A549 (cell line): ENCODE measurements around the gene PPL. TPM values are rescaled to one million over a fixed set of nuclear protein-coding genes. Genes with fewer than 3 reads are reported as not detected.

Experiments
- ATOH8 ChIP-seq: fragments of 250-450 bp; sonication (Bioruptor Pico); IDR thresholded peaks from 2 replicates; pipeline ENCODE4 v1.5.0; 2020; ENCODE audit warnings: low read depth, mild to moderate bottlenecking, moderate library complexity
- BCL3 ChIP-seq: fragments of >200 bp; sonication (Bioruptor Twin); formaldehyde crosslinking; IDR thresholded peaks from 3 replicates; pipeline ENCODE4 v1.6.1; 2016
- CHD4 ChIP-seq: fragments of 200-600 bp; sonication (generic); IDR thresholded peaks from 2 replicates; pipeline ENCODE4 v1.6.1; 2016; ENCODE audit warnings: antibody characterized with exemption, mild to moderate bottlenecking, borderline replicate concordance
- EHF ChIP-seq: fragments of 250-450 bp; sonication (Bioruptor Pico); IDR thresholded peaks from 2 replicates; pipeline ENCODE4 v1.5.0; 2020; ENCODE audit warnings: mild to moderate bottlenecking
- EHMT2 ChIP-seq: fragments of 200-600 bp; sonication (generic); IDR thresholded peaks from 2 replicates; pipeline ENCODE4 v1.6.1; 2016; ENCODE audit warnings: antibody characterized with exemption, low read depth, mild to moderate bottlenecking, moderate library complexity
- EP300 ChIP-seq, 2 experiments: fragments of >200 bp; sonication (Bioruptor Twin); formaldehyde crosslinking; IDR thresholded peaks; 2 replicates in 1 of 2; 3 replicates in 1 of 2; pipeline ENCODE4 v1.6.1; 2016 to 2017
- FOSB ChIP-seq: fragments of 250-450 bp; sonication (Bioruptor Pico); IDR thresholded peaks from 2 replicates; pipeline ENCODE4 v1.5.0; 2020; ENCODE audit warnings: mild to moderate bottlenecking, moderate library complexity
- FOSL2 ChIP-seq, 2 experiments: fragments of 450-650 bp in 1 of 2; fragments of >200 bp in 1 of 2; sonication (Bioruptor Twin) in 1 of 2; formaldehyde crosslinking; IDR thresholded peaks; 2 replicates each; pipeline versions ENCODE4 v1.5.0 to v1.6.1; 2016 to 2020; ENCODE audit warnings: mild to moderate bottlenecking in 1 of 2, moderate library complexity in 1 of 2
- GATA3 ChIP-seq: IDR thresholded peaks from 2 replicates; pipeline ENCODE4 v1.6.1; 2012; ENCODE audit warnings: borderline replicate concordance
- HOXA7 ChIP-seq: fragments of 250-450 bp; sonication (Bioruptor Pico); IDR thresholded peaks from 2 replicates; pipeline ENCODE4 v1.5.0; 2020; ENCODE audit warnings: mild to moderate bottlenecking, moderate library complexity
- HOXB5 ChIP-seq: fragments of 250-450 bp; sonication (Bioruptor Pico); IDR thresholded peaks from 2 replicates; pipeline ENCODE4 v1.5.0; 2020; ENCODE audit warnings: mild to moderate bottlenecking, moderate library complexity
- KDM1A ChIP-seq: fragments of 200-600 bp; sonication (generic); IDR thresholded peaks from 2 replicates; pipeline ENCODE4 v1.6.1; 2016; ENCODE audit warnings: low read depth, mild to moderate bottlenecking
- MAFK ChIP-seq: fragments of 450-650 bp; IDR thresholded peaks from 2 replicates; pipeline ENCODE4 v1.6.1; 2014; ENCODE audit not compliant: partially characterized antibody
- MAX ChIP-seq: IDR thresholded peaks from 2 replicates; pipeline ENCODE4 v1.6.1; 2012
- MAZ ChIP-seq: fragments of 150-350 bp; IDR thresholded peaks from 2 replicates; pipeline ENCODE4 v1.6.1; 2014; ENCODE audit warnings: antibody characterized with exemption, low read depth, low read length, borderline replicate concordance
- NFE2L2 ChIP-seq: fragments of 150-350 bp; conservative IDR thresholded peaks from 2 replicates; pipeline ENCODE4 v1.6.1; 2014; ENCODE audit warnings: low read length
- NPAS2 ChIP-seq: fragments of 250-450 bp; sonication (Bioruptor Pico); IDR thresholded peaks from 2 replicates; pipeline ENCODE4 v1.8.0; 2022; ENCODE audit warnings: mild to moderate bottlenecking, moderate library complexity, borderline replicate concordance
- NR3C1 ChIP-seq: fragments of >200 bp; sonication (Bioruptor Twin); formaldehyde crosslinking; IDR thresholded peaks from 3 replicates; pipeline ENCODE4 v1.6.1; 2017
- RARB ChIP-seq: fragments of 250-450 bp; sonication (Bioruptor Pico); IDR thresholded peaks from 2 replicates; pipeline ENCODE4 v1.8.0; 2021; ENCODE audit warnings: mild to moderate bottlenecking, moderate library complexity
- REST ChIP-seq: fragments of 200-600 bp; sonication (generic); IDR thresholded peaks from 2 replicates; pipeline ENCODE4 v1.6.1; 2016; ENCODE audit warnings: antibody characterized with exemption, mild to moderate bottlenecking, moderate library complexity
- RFX5 ChIP-seq: fragments of 450-650 bp; IDR thresholded peaks from 2 replicates; pipeline ENCODE4 v1.7.1; 2014; ENCODE audit warnings: antibody characterized with exemption, mild to moderate bottlenecking, moderate library complexity
- TFCP2L1 ChIP-seq: fragments of 250-450 bp; sonication (Bioruptor Pico); IDR thresholded peaks from 2 replicates; pipeline ENCODE4 v1.5.0; 2021; ENCODE audit warnings: mild to moderate bottlenecking
- TP53 ChIP-seq: fragments of 250-450 bp; sonication (Bioruptor Pico); IDR thresholded peaks from 2 replicates; pipeline ENCODE4 v1.5.0; 2021; ENCODE audit warnings: mild to moderate bottlenecking, moderate library complexity
- USF2 ChIP-seq: fragments of 450-650 bp; IDR thresholded peaks from 2 replicates; pipeline ENCODE4 v1.6.1; 2014; ENCODE audit warnings: antibody characterized with exemption
- ZC3H11A ChIP-seq: fragments of 450-650 bp; IDR thresholded peaks from 2 replicates; pipeline ENCODE4 v1.6.1; 2014; ENCODE audit warnings: antibody characterized with exemption, mild to moderate bottlenecking
- polyA plus RNA-seq, 4 experiments: library from polyadenylated mRNA; depleted of rRNA in 3 of 4; stranded (reverse); fragments of >200 nt; fragmentation: RNase III in 1 of 4; extraction: RNeasy Plus Mini Kit Qiagen cat#74134 plus additional on column Dnase treatment in 1 of 4; gene quantifications; 2 replicates in 3 of 4; 3 replicates in 1 of 4; pipeline ENCODE4 v1.2.3, GENCODE V29; 2011 to 2017

Gene PPL
- polyA plus RNA-seq, 2 of the 4 experiments (the other 2 are of a cell fraction): 1.8 to 2.6 TPM

GRCh38 chr16:4846901-4847773 is 89.8 kb downstream of the PPL start, which contains the start of the genes GLYR1 and UBN1 (continued):
- TF ChIP-seq REST (no peak), KDM1A (no peak), TFCP2L1 (CRISPR knock-in tag) (peak; percentile 7; the same call in 1 of the 2 replicates), CHD4 (no peak), BCL3 (peak; percentile 53; the same call in 1 of the 3 replicates), HOXA7 (CRISPR knock-in tag) (no peak), EHMT2 (no peak), GATA3 (no peak), MAX (peak; percentile 78), MAZ (no peak), EP300 (IDR thresholded peaks at IDR 0.05) (no peak), HOXB5 (no peak), NR3C1 (no peak), NFE2L2 (no peak), ATOH8 (CRISPR knock-in tag) (no peak), EHF (CRISPR knock-in tag) (no peak), MAFK (no peak), ZC3H11A (no peak), FOSB (CRISPR knock-in tag) (no peak), USF2 (peak; percentile 100), FOSL2 (IDR thresholded peaks at IDR 0.05) (no peak), FOSL2 (CRISPR knock-in tag; IDR thresholded peaks at IDR 0.05) (peak; percentile 59), RARB (CRISPR knock-in tag) (no peak), RFX5 (peak; percentile 81), TP53 (no peak), NPAS2 (CRISPR knock-in tag) (0 out of 2 replicates have a peak, but pooled peaks have one; percentile 26)
- TF ChIP-seq, all 56 proteins: peak for 15
